OCI-LY7 (cell line): Measurements from ENCODE around the gene ARHGAP4. TPM values are rescaled to one million over a fixed set of nuclear protein-coding genes. Genes with fewer than 3 reads are reported as not detected.

Source experiments
- BruUV-seq: library from RNA; stranded (reverse); fragments of 400-500 nt; replicated peaks from 2 replicates; lab custom pipeline; 2021; lab: Mats Ljungman, UMichigan
- CTCF ChIA-PET: fragments of 300-600 bp; sonication (Branson Sonifier 250); formaldehyde crosslinking; loops from one replicate; lab custom pipeline; 2022; ENCODE audit warnings: antibody characterized with exemption; ENCODE audit not compliant: unreplicated experiment; lab: Charles Lee
- POLR2A ChIA-PET: fragments of 300-600 bp; sonication (Branson Sonifier 250); formaldehyde crosslinking; loops from one replicate; lab custom pipeline; 2022; ENCODE audit warnings: antibody characterized with exemption; lab: Charles Lee
- DNase-seq: peaks from one replicate; pipeline ENCODE4 v3.0.0-alpha.2; 2015; ENCODE audit warnings: low spot score
- H2AFZ ChIP-seq: fragments of 200-600 bp; sonication (generic), shearing (Covaris generic); 2 replicates; pipeline ENCODE4 v1.6.1; 2014; ENCODE audit warnings: mild to moderate bottlenecking, antibody characterized with exemption, low read length, moderate library complexity
- H3K27ac ChIP-seq: fragments of 200-600 bp; sonication (generic); 2 replicates; pipeline ENCODE4 v1.5.1; 2014; ENCODE audit warnings: mixed run types, low read depth, mild to moderate bottlenecking, moderate library complexity, low read length, inconsistent platforms; ENCODE audit not compliant: poor library complexity, severe bottlenecking
- H3K36me3 ChIP-seq: fragments of 200-600 bp; sonication (generic); 2 replicates; pipeline ENCODE4 v1.6.1; 2014; ENCODE audit warnings: mild to moderate bottlenecking, antibody characterized with exemption, low read length, moderate library complexity, mixed read lengths; ENCODE audit not compliant: insufficient read depth
- H3K4me1 ChIP-seq: fragments of 200-600 bp; sonication (generic); 2 replicates; pipeline ENCODE4 v1.5.1; 2014; ENCODE audit warnings: mild to moderate bottlenecking, low read length; ENCODE audit not compliant: insufficient read depth, poor library complexity, severe bottlenecking
- H3K4me2 ChIP-seq: fragments of 200-600 bp; sonication (generic); 2 replicates; pipeline ENCODE4 v1.6.1; 2014; ENCODE audit warnings: mild to moderate bottlenecking, low read length
- H3K4me3 ChIP-seq: fragments of 200-600 bp; sonication (generic); 2 replicates; pipeline ENCODE4 v1.5.1; 2014; ENCODE audit warnings: mild to moderate bottlenecking, low read depth, low read length; ENCODE audit not compliant: poor library complexity, severe bottlenecking
- H3K79me2 ChIP-seq: fragments of 200-600 bp; sonication (generic); 2 replicates; pipeline ENCODE4 v1.6.1; 2016; ENCODE audit warnings: low read depth, mild to moderate bottlenecking, low read length, moderate library complexity, mixed read lengths; ENCODE audit not compliant: insufficient read depth
- H3K9me2 ChIP-seq: fragments of 200-600 bp; sonication (generic); 2 replicates; pipeline ENCODE4 v1.6.1; 2016; ENCODE audit warnings: mild to moderate bottlenecking, low read length, mixed read lengths; ENCODE audit not compliant: insufficient read depth
- H3K9me3 ChIP-seq: fragments of 200-600 bp; sonication (generic); 2 replicates; pipeline ENCODE4 v1.6.1; 2014; ENCODE audit warnings: mild to moderate bottlenecking, mixed run types, low read length, mixed read lengths
- H4K20me1 ChIP-seq: fragments of 200-600 bp; sonication (generic); 2 replicates; pipeline ENCODE4 v1.6.1; 2014; ENCODE audit warnings: mild to moderate bottlenecking, antibody characterized with exemption, low read length, moderate library complexity, mixed read lengths; ENCODE audit not compliant: insufficient read depth
- EZH2phosphoT487 ChIP-seq: fragments of 200-600 bp; sonication (generic); IDR thresholded peaks from 2 replicates; pipeline ENCODE4 v1.6.1; 2018; ENCODE audit warnings: low read depth, borderline replicate concordance, mild to moderate bottlenecking, mixed run types, antibody characterized with exemption, low read length, moderate library complexity, mixed read lengths
- intact Hi-C: fragments of 100-400 bp; cut with micrococcal nuclease; formaldehyde crosslinking; loops from one replicate; pipeline ENCODE4 v1.10.0; 2022; ENCODE audit not compliant: unreplicated experiment
- total RNA-seq, 2 experiments: library from RNA; depleted of rRNA in 1 of 2; stranded (reverse); fragments of >200 nt in 1 of 2; shearing (Covaris generic) in 1 of 2; gene quantifications; 2 replicates each; pipeline ENCODE4 v1.2.3, GENCODE V29; 2014 to 2022
- TF ChIP-seq, protein P1 (sequence below): fragments of 200-600 bp; sonication (generic); conservative IDR thresholded peaks from 2 replicates; pipeline ENCODE4 v1.5.1; 2014; ENCODE audit warnings: mild to moderate bottlenecking, antibody characterized with exemption, low read length, moderate library complexity, mixed read lengths

Gene ARHGAP4
- total RNA-seq, 2 experiments from 2014 or later, result 126 to 128 TPM

GRCh38 chrX:153948847-153949805 lies 23.1 kb upstream of the ARHGAP4 start:
- Histone ChIP-seq H3K4me3 (no peak overlapping the region), H3K4me1 (peaks cover 15% of the 10 kb centered on the region), H3K79me2 (no peaks in the 10 kb centered on the region), H2AFZ (no peak overlapping the region), H3K4me2 (no peak overlapping the region), H3K36me3 (peaks cover 77% of the 10 kb centered on the region), H3K9me2 (no peaks in the 10 kb centered on the region), H3K9me3 (no peaks in the 10 kb centered on the region), H3K27ac (no peak overlapping the region), H4K20me1 (no peaks in the 10 kb centered on the region)
- intact Hi-C loops, result no loop called here
- no peak for DNase-seq
- BruUV-seq, result no TSS peak
- CTCF ChIA-PET, result interaction anchor here (0.6 kb wide), 1 partner anchor 56 kb away, joined by 6 read pairs; no protein-coding TSS in a partner anchor
- TF ChIP-seq, protein P1, sequence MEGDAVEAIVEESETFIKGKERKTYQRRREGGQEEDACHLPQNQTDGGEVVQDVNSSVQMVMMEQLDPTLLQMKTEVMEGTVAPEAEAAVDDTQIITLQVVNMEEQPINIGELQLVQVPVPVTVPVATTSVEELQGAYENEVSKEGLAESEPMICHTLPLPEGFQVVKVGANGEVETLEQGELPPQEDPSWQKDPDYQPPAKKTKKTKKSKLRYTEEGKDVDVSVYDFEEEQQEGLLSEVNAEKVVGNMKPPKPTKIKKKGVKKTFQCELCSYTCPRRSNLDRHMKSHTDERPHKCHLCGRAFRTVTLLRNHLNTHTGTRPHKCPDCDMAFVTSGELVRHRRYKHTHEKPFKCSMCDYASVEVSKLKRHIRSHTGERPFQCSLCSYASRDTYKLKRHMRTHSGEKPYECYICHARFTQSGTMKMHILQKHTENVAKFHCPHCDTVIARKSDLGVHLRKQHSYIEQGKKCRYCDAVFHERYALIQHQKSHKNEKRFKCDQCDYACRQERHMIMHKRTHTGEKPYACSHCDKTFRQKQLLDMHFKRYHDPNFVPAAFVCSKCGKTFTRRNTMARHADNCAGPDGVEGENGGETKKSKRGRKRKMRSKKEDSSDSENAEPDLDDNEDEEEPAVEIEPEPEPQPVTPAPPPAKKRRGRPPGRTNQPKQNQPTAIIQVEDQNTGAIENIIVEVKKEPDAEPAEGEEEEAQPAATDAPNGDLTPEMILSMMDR, result no peak
- TF ChIP-seq EZH2phosphoT487, result no peak
- POLR2A ChIA-PET, result interaction anchor here (1.3 kb wide), 2 partner anchors 24 to 26 kb away, joined by 3 read pairs; no protein-coding TSS in a partner anchor

DNA sequence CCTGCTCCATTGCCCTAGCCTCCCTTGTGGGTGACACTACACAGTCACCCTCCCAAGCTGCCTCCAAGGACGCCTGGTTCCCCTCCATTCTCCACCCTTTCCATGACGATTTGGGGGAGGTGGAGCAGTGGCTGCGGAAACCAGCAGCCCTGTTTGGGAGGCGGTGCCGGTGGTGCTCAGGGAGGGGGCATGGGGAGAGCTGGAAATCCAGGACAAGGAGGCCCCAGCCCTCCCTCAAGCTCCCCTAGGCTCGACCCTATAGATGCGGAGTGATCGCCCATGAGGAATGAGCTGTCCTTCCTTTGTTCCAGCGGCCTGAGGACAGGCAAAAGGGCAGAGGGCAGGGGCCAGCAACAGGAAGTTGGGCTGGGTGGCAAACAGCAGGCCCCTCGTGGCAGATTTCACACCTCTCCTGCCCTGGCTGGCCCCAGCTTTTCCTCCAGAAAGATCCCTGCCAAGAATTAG lies 22.0 kb upstream of the ARHGAP4 start:
- TF ChIP-seq EZH2phosphoT487, result no peak
- TF ChIP-seq, protein P1, result no peak
- H3K9me3 ChIP-seq, result no peaks in the 10 kb centered on the region
- H3K36me3 ChIP-seq, result peaks cover 66% of the 10 kb centered on the region
- no peak overlapping the region for H3K4me2 ChIP-seq
- H3K9me2 ChIP-seq, result no peaks in the 10 kb centered on the region
- intact Hi-C loops, result no loop called here
- peaks cover 16% of the 10 kb centered on the region for H3K4me1 ChIP-seq
- no peak overlapping the region for H2AFZ ChIP-seq
- no peak for DNase-seq
- CTCF ChIA-PET, result interaction anchor here (0.6 to 1.5 kb wide), 2 partner anchors 23 to 55 kb away, joined by 6 to 11 read pairs; no protein-coding TSS in a partner anchor
- POLR2A ChIA-PET, result interaction anchor here (0.8 to 1.3 kb wide), 3 partner anchors 20 to 25 kb away, joined by 3 read pairs; no protein-coding TSS in a partner anchor
- H3K27ac ChIP-seq, result no peak overlapping the region
- no peaks in the 10 kb centered on the region for H3K79me2 ChIP-seq
- no TSS peak for BruUV-seq
- H4K20me1 ChIP-seq, result no peaks in the 10 kb centered on the region
- no peak overlapping the region for H3K4me3 ChIP-seq
